ENCODE data around the gene ZNF397.

- TF ChIP-seq, protein P1, sequence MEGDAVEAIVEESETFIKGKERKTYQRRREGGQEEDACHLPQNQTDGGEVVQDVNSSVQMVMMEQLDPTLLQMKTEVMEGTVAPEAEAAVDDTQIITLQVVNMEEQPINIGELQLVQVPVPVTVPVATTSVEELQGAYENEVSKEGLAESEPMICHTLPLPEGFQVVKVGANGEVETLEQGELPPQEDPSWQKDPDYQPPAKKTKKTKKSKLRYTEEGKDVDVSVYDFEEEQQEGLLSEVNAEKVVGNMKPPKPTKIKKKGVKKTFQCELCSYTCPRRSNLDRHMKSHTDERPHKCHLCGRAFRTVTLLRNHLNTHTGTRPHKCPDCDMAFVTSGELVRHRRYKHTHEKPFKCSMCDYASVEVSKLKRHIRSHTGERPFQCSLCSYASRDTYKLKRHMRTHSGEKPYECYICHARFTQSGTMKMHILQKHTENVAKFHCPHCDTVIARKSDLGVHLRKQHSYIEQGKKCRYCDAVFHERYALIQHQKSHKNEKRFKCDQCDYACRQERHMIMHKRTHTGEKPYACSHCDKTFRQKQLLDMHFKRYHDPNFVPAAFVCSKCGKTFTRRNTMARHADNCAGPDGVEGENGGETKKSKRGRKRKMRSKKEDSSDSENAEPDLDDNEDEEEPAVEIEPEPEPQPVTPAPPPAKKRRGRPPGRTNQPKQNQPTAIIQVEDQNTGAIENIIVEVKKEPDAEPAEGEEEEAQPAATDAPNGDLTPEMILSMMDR (conservative IDR thresholded peaks at IDR 0.05; ENCODE audit: low read length), result no peak
- no peak for TF ChIP-seq EZH2phosphoT487 (IDR thresholded peaks at IDR 0.05; ENCODE audit: borderline replicate concordance)
These were observed 43.3 kb downstream of the ZNF397 start for GRCh38 chr18:35283923-35284794.

All from Loucy (cell line).